ENCODE results near the gene HFM1.
"Not testable (repeated sequence)": the region's sequence is repeated elsewhere in the genome, so short reads cannot be mapped to it uniquely, and the experiment has no call there.

Gene HFM1

GRCh38 chr1:91314643-91315042 lies 90.0 kb downstream of the HFM1 start:
- no peak for DNase-seq (ENCODE audit: extremely low read depth, low read depth)
- TF ChIP-seq CTCF (IDR thresholded peaks at IDR 0.05; ENCODE audit: low read depth, low read length, missing control alignments): no peak
- H3K4me3 ChIP-seq (replicated peaks; ENCODE audit: low read depth, low read length): no peak overlapping the region

DNA sequence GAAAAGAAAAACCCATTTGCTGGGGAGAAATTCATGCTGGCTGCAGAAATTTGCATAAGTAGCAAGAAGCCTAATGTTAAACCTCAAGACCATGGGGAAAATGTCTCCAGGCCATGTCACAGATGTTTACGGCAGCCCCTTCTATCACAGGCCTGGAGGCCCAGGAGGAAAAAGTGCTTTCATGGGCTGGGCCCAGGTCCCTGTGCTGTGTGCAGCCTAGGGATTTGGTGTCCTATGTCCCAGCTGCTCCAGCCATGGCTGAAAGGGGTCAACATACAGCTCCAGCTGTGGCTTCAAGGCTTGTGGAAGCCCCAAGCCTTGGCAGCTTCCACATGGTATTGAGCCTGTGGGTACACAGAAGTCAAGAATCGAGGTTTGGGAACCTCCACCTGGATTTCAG lies 93.0 kb downstream of the HFM1 start:
- no peak for TF ChIP-seq CTCF (IDR thresholded peaks at IDR 0.05; ENCODE audit: low read depth, low read length, missing control alignments)
- no peak for DNase-seq (ENCODE audit: extremely low read depth, low read depth)
- H3K4me3 ChIP-seq (replicated peaks; ENCODE audit: low read depth, low read length): no peak overlapping the region

- H3K4me3 ChIP-seq (replicated peaks; ENCODE audit: low read depth, low read length): no peak overlapping the region
- DNase-seq (ENCODE audit: extremely low read depth, low read depth): no peak
- no peak for TF ChIP-seq CTCF (IDR thresholded peaks at IDR 0.05; ENCODE audit: low read depth, low read length, missing control alignments)
Observed at GRCh38 chr1:91308544-91308943, 96.1 kb downstream of the HFM1 start.

- H3K4me3 ChIP-seq (replicated peaks; ENCODE audit: low read depth, low read length): no peak overlapping the region
- TF ChIP-seq CTCF (IDR thresholded peaks at IDR 0.05; ENCODE audit: low read depth, low read length, missing control alignments): no peak
- DNase-seq (ENCODE audit: extremely low read depth, low read depth): no peak
Observed at GRCh38 chr1:91307784-91308409, 96.7 kb downstream of the HFM1 start.

DNA sequence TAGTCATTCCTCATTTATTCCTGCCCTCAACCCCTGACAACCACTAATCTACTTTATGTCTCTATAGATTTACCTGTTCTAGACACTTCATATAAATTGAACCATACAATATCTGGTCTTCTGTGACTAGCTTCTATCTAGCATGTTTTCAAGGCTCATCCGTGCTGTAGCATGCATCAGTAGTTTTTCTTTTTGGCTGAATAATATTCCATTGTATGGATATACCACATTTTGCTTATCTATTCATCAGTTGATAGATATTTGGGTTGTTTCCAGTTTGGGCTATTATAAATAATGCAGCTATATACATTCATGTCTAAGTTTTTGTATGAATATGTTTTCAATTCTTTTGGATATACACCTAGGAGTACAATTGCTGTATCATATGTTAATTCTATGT lies 101.5 kb downstream of the HFM1 start:
- H3K4me3 ChIP-seq (replicated peaks; ENCODE audit: low read depth, low read length): no peak overlapping the region
- TF ChIP-seq CTCF (IDR thresholded peaks at IDR 0.05; ENCODE audit: low read depth, low read length, missing control alignments): no peak
- no peak for DNase-seq (ENCODE audit: extremely low read depth, low read depth)

GRCh38 chr1:91288843-91289553 lies 115.6 kb downstream of the HFM1 start:
- DNase-seq (ENCODE audit: extremely low read depth, low read depth); H3K4me3 ChIP-seq (replicated peaks; ENCODE audit: low read depth, low read length): not testable (repeated sequence)

- H3K4me3 ChIP-seq (replicated peaks; ENCODE audit: low read depth, low read length); DNase-seq (ENCODE audit: extremely low read depth, low read depth): not testable (repeated sequence)
Observed at GRCh38 chr1:91286962-91287317, 117.7 kb downstream of the HFM1 start.

DNA sequence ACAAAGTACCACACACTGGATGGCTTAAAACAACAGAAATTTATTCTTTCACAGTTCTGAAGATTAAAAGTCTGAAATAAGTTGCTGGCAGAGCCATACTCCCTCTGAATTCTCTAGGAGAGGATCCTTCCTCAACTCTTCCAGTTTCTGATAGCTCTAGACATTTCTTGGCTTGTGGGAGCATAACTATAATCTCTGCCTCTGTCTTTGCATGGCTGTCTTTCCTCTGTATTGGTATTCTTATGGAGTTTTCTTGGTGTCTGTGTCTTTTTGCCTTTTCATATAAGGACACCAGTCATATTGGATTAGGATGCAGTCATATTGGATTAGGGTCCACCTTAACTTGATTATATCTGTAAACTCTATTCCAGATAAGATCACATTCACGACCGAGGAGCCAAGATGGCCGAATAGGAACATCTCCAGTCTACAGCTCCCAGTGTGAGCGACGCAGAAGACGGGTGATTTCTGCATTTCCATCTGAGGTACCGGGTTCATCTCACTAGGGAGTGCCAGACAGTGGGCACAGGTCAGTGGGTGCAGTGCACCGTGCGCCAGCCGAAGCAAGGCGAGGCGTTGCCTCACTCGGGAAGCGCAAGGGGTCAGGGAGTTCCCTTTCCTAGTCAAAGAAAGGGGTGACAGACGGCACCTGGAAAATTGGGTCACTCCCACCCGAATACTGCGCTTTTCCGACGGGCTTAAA lies 118.2 kb downstream of the HFM1 start:
- DNase-seq (ENCODE audit: extremely low read depth, low read depth); H3K4me3 ChIP-seq (replicated peaks; ENCODE audit: low read depth, low read length): not testable (repeated sequence)

Measured in HFF-Myc (cell line).